ENCODE data around the gene TGFB1. TPM values are rescaled to one million over a fixed set of nuclear protein-coding genes. Genes with fewer than 3 reads are reported as not detected.
A peak's percentile ranks its signal among the peaks of the same experiment; 100 is the strongest.

The TGFB1 gene
- total and polyA plus RNA-seq, 5 donors, result 23.9 to 39.3 (median 32.1) TPM

GRCh38 chr19:41309180-41310032 is 44.3 kb downstream of the TGFB1 start:
- ATAC-seq (peak; percentile 20 to 22), DNase-seq (no peak)
- Histone ChIP-seq H3K27me3 (ENCODE audit: control insufficient read depth, insufficient read depth) (no peaks in the 10 kb centered on the region), H3K27ac (ENCODE audit: low read length) (peak overlapping the region; percentile 90), H3K9me3 (ENCODE audit: control insufficient read depth, low read length) (no peaks in the 10 kb centered on the region), H3K4me3 (ENCODE audit: low read length) (peak overlapping the region; percentile 92), H3K4me1 (ENCODE audit: control insufficient read depth, insufficient read depth, low read length) (peaks cover 8% of the 10 kb centered on the region)
- intact Hi-C loops (cut with DNase I), result loop anchor here in 3 of 4 donors (5.0 kb wide), 3 partner anchors 47 to 107 kb away; partner anchors contain the start of gene HNRNPUL1 (in 2 of the 3)
- WGBS, result 9% methylated on average over 26 of the region's 26 CpGs

GRCh38 chr19:41308450-41309179 is 45.1 kb downstream of the TGFB1 start:
- ATAC-seq, result peak; percentile 61 to 74
- H3K4me1 ChIP-seq (ENCODE audit: control insufficient read depth, insufficient read depth, low read length), result peaks cover 8% of the 10 kb centered on the region
- peak; percentile 91 to 97 (median 96) for DNase-seq
- H3K27me3 ChIP-seq (ENCODE audit: control insufficient read depth, insufficient read depth), result no peaks in the 10 kb centered on the region
- 20% methylated on average over 8 of the region's 8 CpGs for WGBS
- no peak overlapping the region for H3K4me3 ChIP-seq (ENCODE audit: low read length)
- H3K9me3 ChIP-seq (ENCODE audit: control insufficient read depth, low read length), result no peaks in the 10 kb centered on the region
- intact Hi-C loops (cut with DNase I), result loop anchor here in 3 of 4 donors (5.0 kb wide), 3 partner anchors 46 to 106 kb away; partner anchors contain the start of gene HNRNPUL1 (in 2 of the 3)
- peak overlapping the region; percentile 90 for H3K27ac ChIP-seq (ENCODE audit: low read length)

- Histone ChIP-seq H3K4me3 (ENCODE audit: low read length) (no peak overlapping the region), H3K9me3 (ENCODE audit: control insufficient read depth, low read length) (no peaks in the 10 kb centered on the region), H3K4me1 (ENCODE audit: control insufficient read depth, insufficient read depth, low read length) (peaks cover 8% of the 10 kb centered on the region), H3K27ac (ENCODE audit: low read length) (peak overlapping the region; percentile 86), H3K27me3 (ENCODE audit: control insufficient read depth, insufficient read depth) (no peaks in the 10 kb centered on the region)
- ATAC-seq, result peak in 1 of 2 donors; percentile 3
- intact Hi-C loops (cut with DNase I), result loop anchor here in 3 of 4 donors (5.0 kb wide), 3 partner anchors 46 to 106 kb away; partner anchors contain the start of gene HNRNPUL1 (in 2 of the 3)
- WGBS, result 40% methylated on average over 4 of the region's 4 CpGs
- no peak for DNase-seq
Observed at GRCh38 chr19:41307954-41308449, 45.7 kb downstream of the TGFB1 start.

DNA sequence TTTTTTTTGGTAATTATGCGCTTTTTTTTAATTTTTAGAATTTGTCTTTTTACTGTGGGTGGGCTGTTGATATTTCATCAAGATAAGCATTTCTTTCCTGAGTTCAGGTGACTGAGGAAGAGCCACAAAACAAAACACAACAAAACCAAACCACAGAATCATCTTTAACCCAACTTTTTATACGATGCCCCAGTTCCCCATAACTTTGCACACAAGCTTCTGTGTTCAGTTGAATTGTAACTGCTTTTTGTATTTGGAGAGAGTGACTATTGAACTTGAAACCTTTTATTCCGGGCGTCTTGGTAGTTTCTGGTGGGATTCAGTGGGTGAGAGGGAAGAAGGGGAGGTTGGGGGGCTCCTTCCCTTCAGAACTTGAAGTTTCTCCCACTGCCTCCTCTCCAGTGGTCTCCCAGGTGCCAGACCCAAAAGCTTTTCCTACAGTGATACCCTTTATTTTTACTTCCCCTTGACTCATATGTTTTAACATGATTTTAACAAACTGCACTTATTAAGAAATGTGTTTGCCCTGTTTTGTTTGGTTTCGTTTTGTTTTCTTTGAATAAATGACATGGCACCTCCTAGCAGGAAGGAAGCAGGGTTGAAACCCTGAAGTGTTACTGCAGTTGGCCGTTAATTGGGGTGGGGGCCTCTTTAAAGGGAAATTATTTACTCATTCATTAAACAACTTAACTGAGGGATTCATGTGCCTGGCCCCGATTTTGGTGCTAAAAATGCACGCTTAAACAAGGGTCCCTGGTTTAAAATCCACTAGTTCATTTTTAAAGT is 46.4 kb downstream of the TGFB1 start:
- ATAC-seq (no peak), DNase-seq (no peak)
- intact Hi-C loops (cut with DNase I), result loop anchor here in 3 of 4 donors (5.0 kb wide), 3 partner anchors 45 to 105 kb away; partner anchors contain the start of gene HNRNPUL1 (in 2 of the 3)
- 62% methylated on average over 8 of the region's 8 CpGs for WGBS
- no peaks in the 10 kb centered on the region for H3K9me3 ChIP-seq (ENCODE audit: control insufficient read depth, low read length)
- H3K4me1 ChIP-seq (ENCODE audit: control insufficient read depth, insufficient read depth, low read length), result peaks cover 8% of the 10 kb centered on the region
- H3K27ac ChIP-seq (ENCODE audit: low read length), result no peak overlapping the region
- no peaks in the 10 kb centered on the region for H3K27me3 ChIP-seq (ENCODE audit: control insufficient read depth, insufficient read depth)
- H3K4me3 ChIP-seq (ENCODE audit: low read length), result no peak overlapping the region

DNA sequence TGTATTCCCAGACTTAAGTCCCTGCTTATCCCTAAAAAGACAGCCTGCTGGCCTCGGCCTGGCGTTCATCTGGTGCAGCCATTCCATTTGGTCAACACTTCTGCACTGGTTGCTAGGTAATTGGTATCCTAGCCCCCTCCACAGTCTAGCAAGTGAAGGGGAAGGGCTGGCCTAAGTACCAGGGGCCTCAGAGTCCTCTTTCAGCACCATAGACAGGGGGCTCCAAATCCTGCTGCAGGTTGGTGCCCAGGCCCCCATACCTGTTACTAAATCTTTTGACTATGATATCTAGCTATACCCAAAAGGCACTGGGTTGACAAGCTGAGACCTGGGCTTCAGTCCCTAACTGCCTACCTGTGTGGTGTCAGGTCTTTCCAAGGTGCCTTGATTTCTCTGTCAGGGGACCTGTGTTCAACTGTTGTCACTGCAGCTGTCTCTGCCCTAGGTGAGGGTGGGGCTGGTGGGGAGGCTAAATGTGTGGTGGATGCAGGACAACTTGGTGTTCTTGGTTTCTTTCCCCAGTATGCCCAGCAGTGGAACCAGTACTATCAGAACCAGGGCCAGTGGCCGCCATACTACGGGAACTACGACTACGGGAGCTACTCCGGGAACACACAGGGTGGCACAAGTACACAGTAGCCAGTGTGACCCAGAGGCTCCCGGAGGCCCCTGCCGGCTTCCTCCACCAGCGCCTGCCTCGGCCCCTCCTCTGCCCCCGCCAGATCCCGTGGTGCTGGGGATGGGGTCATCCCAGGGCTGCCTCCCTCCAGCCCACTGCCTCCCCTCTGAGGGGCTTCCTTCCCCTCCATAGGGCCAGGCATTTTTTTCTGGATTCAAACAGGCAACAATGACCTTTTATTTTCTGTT is 47.6 kb downstream of the TGFB1 start:
- H3K4me1 ChIP-seq (ENCODE audit: control insufficient read depth, insufficient read depth, low read length), result peaks cover 11% of the 10 kb centered on the region
- H3K27ac ChIP-seq (ENCODE audit: low read length), result no peak overlapping the region

DNA sequence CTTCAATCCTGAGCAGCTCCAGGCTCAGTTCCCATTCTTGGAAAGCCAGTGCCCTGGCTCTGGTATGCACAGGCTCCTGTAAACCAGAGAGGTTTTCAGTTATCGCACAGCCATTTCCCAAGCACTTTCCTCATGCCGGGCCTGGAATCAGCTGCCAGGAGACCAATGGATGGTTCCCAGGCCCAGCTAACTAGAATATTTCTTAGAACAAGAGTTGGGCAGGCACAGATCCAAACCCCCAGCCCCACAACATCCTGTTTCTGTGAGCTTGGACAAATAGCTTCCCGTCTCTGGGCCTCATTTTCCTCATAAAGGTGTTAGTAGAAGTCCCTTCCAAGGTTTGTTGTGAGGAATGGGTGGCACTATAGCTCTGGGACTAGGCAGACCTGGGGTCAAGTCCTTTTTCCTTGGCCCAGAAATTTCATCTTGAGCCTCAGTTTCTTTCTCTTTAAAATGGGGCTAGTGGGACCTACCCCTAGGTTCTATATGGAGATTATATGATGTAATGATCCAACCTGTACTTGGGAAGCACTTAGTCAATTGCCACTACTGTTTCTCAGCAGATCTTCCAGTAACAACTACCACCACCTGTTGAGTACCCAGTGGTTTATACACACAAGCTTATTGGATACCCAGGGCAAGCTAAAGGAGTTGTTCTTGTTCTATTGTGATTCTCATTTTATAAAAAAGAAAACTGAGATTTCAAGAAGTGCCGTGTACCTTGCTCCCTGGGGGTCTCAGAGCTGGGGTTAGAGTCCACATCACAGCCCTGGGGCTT is 48.8 kb downstream of the TGFB1 start:
- Histone ChIP-seq H3K4me3 (ENCODE audit: low read length) (no peak overlapping the region), H3K4me1 (ENCODE audit: control insufficient read depth, insufficient read depth, low read length) (peaks cover 15% of the 10 kb centered on the region), H3K9me3 (ENCODE audit: control insufficient read depth, low read length) (no peaks in the 10 kb centered on the region), H3K27me3 (ENCODE audit: control insufficient read depth, insufficient read depth) (no peaks in the 10 kb centered on the region), H3K27ac (ENCODE audit: low read length) (no peak overlapping the region)
- WGBS, result 56% methylated on average over 4 of the region's 4 CpGs
- no peak for DNase-seq
- no peak for ATAC-seq
- intact Hi-C loops (cut with DNase I), result loop anchor here (5.0 kb wide), 5 partner anchors 38 to 103 kb away; partner anchors contain the start of gene HNRNPUL1 (in 2 of the 4)

More for the DNA sequence above, 47.6 kb downstream of the TGFB1 start:
- 74% methylated on average over 13 of the region's 13 CpGs for WGBS
- no peaks in the 10 kb centered on the region for H3K9me3 ChIP-seq (ENCODE audit: control insufficient read depth, low read length)
- DNase-seq (no peak), ATAC-seq (no peak)
- H3K27me3 ChIP-seq (ENCODE audit: control insufficient read depth, insufficient read depth), result no peaks in the 10 kb centered on the region
- H3K4me3 ChIP-seq (ENCODE audit: low read length), result no peak overlapping the region
- intact Hi-C loops (cut with DNase I), result loop anchor here in 3 of 4 donors (5.0 kb wide), 3 partner anchors 44 to 104 kb away; partner anchors contain the start of gene HNRNPUL1 (in 2 of the 3)

GRCh38 chr19:41303954-41304353 is 49.8 kb downstream of the TGFB1 start:
- Histone ChIP-seq H3K27me3 (ENCODE audit: control insufficient read depth, insufficient read depth) (no peaks in the 10 kb centered on the region), H3K4me1 (ENCODE audit: control insufficient read depth, insufficient read depth, low read length) (peaks cover 21% of the 10 kb centered on the region), H3K27ac (ENCODE audit: low read length) (no peak overlapping the region), H3K4me3 (ENCODE audit: low read length) (no peak overlapping the region), H3K9me3 (ENCODE audit: control insufficient read depth, low read length) (no peaks in the 10 kb centered on the region)
- DNase-seq, result peak in 1 of 3 donors; percentile 73
- 91% methylated on average over 14 of the region's 14 CpGs for WGBS
- ATAC-seq, result no peak
- intact Hi-C loops (cut with DNase I), result loop anchor here in 2 of 4 donors (5.0 kb wide), 2 partner anchors 37 to 92 kb away; no protein-coding TSS in a partner anchor

- Histone ChIP-seq H3K27ac (ENCODE audit: low read length) (no peak overlapping the region), H3K4me3 (ENCODE audit: low read length) (no peak overlapping the region), H3K9me3 (ENCODE audit: control insufficient read depth, low read length) (no peaks in the 10 kb centered on the region), H3K27me3 (ENCODE audit: control insufficient read depth, insufficient read depth) (no peaks in the 10 kb centered on the region), H3K4me1 (ENCODE audit: control insufficient read depth, insufficient read depth, low read length) (peaks cover 27% of the 10 kb centered on the region)
- ATAC-seq (no peak), DNase-seq (peak in 1 of 3 donors; percentile 73)
- intact Hi-C loops (cut with DNase I), result loop anchor here in 2 of 4 donors (5.0 kb wide), 2 partner anchors 35 to 90 kb away; no protein-coding TSS in a partner anchor
- 66% methylated on average over 21 of the region's 21 CpGs for WGBS
Observed at GRCh38 chr19:41302624-41303351, 50.9 kb downstream of the TGFB1 start.
